Measurements from ENCODE around the gene OTULIN. TPM values are rescaled to one million over a fixed set of nuclear protein-coding genes. Genes with fewer than 3 reads are reported as not detected.
A peak's percentile ranks its signal among the peaks of the same experiment; 100 is the strongest.

The OTULIN gene
- total and polyA plus RNA-seq, 2 experiments from 2014 or later: 24.3 to 43.9 TPM

DNA sequence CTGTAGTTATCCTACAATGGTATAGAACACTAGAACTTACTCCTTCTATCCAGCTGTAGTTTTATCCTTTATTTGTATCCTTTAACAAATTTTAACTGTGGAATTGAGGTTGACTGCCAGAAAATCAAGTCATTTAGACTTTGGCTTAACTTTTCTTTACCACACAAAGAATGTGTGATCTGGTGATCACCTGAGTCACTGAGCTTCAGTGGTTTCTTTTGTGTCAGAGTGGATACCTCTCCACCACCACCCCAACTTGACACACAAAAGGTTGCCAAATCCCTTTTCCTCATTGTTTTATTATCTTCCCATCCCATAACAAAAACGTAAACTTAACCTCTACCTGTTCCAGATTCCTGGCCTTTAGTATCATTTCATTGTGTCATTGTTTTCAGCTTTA lies 5.5 kb downstream of the OTULIN start (continued):
- TF ChIP-seq, protein P1, sequence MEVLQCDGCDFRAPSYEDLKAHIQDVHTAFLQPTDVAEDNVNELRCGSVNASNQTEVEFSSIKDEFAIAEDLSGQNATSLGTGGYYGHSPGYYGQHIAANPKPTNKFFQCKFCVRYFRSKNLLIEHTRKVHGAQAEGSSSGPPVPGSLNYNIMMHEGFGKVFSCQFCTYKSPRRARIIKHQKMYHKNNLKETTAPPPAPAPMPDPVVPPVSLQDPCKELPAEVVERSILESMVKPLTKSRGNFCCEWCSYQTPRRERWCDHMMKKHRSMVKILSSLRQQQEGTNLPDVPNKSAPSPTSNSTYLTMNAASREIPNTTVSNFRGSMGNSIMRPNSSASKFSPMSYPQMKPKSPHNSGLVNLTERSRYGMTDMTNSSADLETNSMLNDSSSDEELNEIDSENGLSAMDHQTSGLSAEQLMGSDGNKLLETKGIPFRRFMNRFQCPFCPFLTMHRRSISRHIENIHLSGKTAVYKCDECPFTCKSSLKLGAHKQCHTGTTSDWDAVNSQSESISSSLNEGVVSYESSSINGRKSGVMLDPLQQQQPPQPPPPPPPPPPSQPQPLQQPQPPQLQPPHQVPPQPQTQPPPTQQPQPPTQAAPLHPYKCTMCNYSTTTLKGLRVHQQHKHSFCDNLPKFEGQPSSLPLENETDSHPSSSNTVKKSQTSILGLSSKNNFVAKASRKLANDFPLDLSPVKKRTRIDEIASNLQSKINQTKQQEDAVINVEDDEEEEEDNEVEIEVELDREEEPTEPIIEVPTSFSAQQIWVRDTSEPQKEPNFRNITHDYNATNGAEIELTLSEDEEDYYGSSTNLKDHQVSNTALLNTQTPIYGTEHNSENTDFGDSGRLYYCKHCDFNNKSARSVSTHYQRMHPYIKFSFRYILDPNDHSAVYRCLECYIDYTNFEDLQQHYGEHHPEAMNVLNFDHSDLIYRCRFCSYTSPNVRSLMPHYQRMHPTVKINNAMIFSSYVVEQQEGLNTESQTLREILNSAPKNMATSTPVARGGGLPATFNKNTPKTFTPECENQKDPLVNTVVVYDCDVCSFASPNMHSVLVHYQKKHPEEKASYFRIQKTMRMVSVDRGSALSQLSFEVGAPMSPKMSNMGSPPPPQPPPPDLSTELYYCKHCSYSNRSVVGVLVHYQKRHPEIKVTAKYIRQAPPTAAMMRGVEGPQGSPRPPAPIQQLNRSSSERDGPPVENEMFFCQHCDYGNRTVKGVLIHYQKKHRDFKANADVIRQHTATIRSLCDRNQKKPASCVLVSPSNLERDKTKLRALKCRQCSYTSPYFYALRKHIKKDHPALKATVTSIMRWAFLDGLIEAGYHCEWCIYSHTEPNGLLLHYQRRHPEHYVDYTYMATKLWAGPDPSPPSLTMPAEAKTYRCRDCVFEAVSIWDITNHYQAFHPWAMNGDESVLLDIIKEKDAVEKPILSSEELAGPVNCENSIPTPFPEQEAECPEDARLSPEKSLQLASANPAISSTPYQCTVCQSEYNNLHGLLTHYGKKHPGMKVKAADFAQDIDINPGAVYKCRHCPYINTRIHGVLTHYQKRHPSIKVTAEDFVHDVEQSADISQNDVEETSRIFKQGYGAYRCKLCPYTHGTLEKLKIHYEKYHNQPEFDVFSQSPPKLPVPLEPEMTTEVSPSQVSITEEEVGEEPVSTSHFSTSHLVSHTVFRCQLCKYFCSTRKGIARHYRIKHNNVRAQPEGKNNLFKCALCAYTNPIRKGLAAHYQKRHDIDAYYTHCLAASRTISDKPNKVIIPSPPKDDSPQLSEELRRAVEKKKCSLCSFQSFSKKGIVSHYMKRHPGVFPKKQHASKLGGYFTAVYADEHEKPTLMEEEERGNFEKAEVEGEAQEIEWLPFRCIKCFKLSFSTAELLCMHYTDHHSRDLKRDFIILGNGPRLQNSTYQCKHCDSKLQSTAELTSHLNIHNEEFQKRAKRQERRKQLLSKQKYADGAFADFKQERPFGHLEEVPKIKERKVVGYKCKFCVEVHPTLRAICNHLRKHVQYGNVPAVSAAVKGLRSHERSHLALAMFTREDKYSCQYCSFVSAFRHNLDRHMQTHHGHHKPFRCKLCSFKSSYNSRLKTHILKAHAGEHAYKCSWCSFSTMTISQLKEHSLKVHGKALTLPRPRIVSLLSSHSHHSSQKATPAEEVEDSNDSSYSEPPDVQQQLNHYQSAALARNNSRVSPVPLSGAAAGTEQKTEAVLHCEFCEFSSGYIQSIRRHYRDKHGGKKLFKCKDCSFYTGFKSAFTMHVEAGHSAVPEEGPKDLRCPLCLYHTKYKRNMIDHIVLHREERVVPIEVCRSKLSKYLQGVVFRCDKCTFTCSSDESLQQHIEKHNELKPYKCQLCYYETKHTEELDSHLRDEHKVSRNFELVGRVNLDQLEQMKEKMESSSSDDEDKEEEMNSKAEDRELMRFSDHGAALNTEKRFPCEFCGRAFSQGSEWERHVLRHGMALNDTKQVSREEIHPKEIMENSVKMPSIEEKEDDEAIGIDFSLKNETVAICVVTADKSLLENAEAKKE (CRISPR knock-in tag; IDR thresholded peaks at IDR 0.05): no peak
- TF ChIP-seq, protein P2, sequence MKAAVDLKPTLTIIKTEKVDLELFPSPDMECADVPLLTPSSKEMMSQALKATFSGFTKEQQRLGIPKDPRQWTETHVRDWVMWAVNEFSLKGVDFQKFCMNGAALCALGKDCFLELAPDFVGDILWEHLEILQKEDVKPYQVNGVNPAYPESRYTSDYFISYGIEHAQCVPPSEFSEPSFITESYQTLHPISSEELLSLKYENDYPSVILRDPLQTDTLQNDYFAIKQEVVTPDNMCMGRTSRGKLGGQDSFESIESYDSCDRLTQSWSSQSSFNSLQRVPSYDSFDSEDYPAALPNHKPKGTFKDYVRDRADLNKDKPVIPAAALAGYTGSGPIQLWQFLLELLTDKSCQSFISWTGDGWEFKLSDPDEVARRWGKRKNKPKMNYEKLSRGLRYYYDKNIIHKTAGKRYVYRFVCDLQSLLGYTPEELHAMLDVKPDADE (IDR thresholded peaks at IDR 0.05): no peak

DNA sequence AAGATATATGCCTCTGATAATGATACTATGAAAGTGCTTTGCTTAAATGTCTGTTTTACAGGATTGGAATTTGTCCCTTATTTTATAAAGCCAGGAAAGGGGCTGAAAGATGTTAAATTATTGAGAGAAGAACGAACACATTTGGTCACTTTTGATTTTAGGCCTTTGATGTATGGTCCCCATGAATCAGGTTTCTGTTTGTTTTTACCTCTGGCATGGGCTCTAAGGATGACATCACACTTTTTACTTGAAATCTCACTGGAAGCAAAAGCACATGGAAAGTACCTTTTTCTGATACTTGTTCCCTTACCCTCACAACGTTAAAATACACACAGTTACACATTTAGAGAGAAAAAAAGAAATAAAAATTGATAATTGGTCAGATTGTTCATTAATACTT lies 6.9 kb downstream of the OTULIN start:
- peak overlapping the region; percentile 24; the same call in 1 of the 2 replicates for H3K27ac Mint-ChIP-seq
- TF ChIP-seq EZH2 (IDR thresholded peaks at IDR 0.05; ENCODE audit: low read depth, unreplicated experiment) (no peak), ZNF114 (CRISPR knock-in tag; IDR thresholded peaks at IDR 0.05) (no peak), STAT1 (IDR thresholded peaks at IDR 0.05; ENCODE audit: unreplicated experiment) (no peak), JUNB (IDR thresholded peaks at IDR 0.05; ENCODE audit: unreplicated experiment) (no peak), CREB1 (CRISPR knock-in tag; IDR thresholded peaks at IDR 0.05; ENCODE audit: low read depth) (no peak), ZNF331 (CRISPR knock-in tag; IDR thresholded peaks at IDR 0.05; ENCODE audit: low read depth) (no peak)
- TF ChIP-seq, protein P3, sequence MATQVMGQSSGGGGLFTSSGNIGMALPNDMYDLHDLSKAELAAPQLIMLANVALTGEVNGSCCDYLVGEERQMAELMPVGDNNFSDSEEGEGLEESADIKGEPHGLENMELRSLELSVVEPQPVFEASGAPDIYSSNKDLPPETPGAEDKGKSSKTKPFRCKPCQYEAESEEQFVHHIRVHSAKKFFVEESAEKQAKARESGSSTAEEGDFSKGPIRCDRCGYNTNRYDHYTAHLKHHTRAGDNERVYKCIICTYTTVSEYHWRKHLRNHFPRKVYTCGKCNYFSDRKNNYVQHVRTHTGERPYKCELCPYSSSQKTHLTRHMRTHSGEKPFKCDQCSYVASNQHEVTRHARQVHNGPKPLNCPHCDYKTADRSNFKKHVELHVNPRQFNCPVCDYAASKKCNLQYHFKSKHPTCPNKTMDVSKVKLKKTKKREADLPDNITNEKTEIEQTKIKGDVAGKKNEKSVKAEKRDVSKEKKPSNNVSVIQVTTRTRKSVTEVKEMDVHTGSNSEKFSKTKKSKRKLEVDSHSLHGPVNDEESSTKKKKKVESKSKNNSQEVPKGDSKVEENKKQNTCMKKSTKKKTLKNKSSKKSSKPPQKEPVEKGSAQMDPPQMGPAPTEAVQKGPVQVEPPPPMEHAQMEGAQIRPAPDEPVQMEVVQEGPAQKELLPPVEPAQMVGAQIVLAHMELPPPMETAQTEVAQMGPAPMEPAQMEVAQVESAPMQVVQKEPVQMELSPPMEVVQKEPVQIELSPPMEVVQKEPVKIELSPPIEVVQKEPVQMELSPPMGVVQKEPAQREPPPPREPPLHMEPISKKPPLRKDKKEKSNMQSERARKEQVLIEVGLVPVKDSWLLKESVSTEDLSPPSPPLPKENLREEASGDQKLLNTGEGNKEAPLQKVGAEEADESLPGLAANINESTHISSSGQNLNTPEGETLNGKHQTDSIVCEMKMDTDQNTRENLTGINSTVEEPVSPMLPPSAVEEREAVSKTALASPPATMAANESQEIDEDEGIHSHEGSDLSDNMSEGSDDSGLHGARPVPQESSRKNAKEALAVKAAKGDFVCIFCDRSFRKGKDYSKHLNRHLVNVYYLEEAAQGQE (IDR thresholded peaks at IDR 0.05; ENCODE audit: unreplicated experiment): no peak
- TF ChIP-seq, protein P2 (IDR thresholded peaks at IDR 0.05): no peak

More for the DNA sequence above, 6.9 kb downstream of the OTULIN start:
- DNase-seq (ENCODE audit: low spot score) (no peak), ATAC-seq (no peak)
- Mint-ChIP-seq H3K27me3 (ENCODE audit: insufficient read depth, low read depth, poor library complexity) (peaks cover 5% of the 10 kb centered on the region), H3K9me3 (no peaks in the 10 kb centered on the region), H3K4me3 (no peak overlapping the region), H3K4me1 (peaks cover 52% of the 10 kb centered on the region), H3K36me3 (ENCODE audit: low read depth) (no peaks in the 10 kb centered on the region)
- no peak overlapping the region for H3K4me2 ChIP-seq
- no peak overlapping the region for H3K27ac ChIP-seq (ENCODE audit: low read depth)
- peaks cover 55% of the 10 kb centered on the region for H3K4me1 ChIP-seq (ENCODE audit: insufficient read depth)
- H3K79me2 ChIP-seq (replicated peaks; ENCODE audit: insufficient read depth): peaks cover 97% of the 10 kb centered on the region
- H4K20me1 ChIP-seq (replicated peaks; ENCODE audit: insufficient read depth): no peaks in the 10 kb centered on the region; the same call in 1 of the 2 replicates
- no peak overlapping the region for H2AFZ ChIP-seq
- no peaks in the 10 kb centered on the region for H3K36me3 ChIP-seq (ENCODE audit: insufficient read depth)
- no peaks in the 10 kb centered on the region for H3F3A ChIP-seq (replicated peaks; ENCODE audit: low read depth)
- H3K9me2 ChIP-seq (ENCODE audit: insufficient read depth): no peaks in the 10 kb centered on the region; the same call in 1 of the 2 replicates
- H3K27me3 ChIP-seq (ENCODE audit: insufficient read depth): no peaks in the 10 kb centered on the region
- H3K4me3 ChIP-seq: no peak overlapping the region

Data from GM23338 (cell line).